SK-N-SH treated with all-trans-retinoic acid at 6 μM for 48 hours (cell line): ENCODE measurements around the gene HEPACAM2.

Experiments used
- ATAC-seq: fragments of 200-7000 bp; cut with Tn5 transposase; 3 replicates; pipeline ENCODE4 v1.9.1; 2020; ENCODE audit warnings: mild to moderate bottlenecking, moderate library complexity
- ARNTL ChIP-seq: fragments of 450-650 bp; formaldehyde crosslinking; IDR thresholded peaks from 2 replicates; pipeline ENCODE4 v1.5.0; 2020; ENCODE audit warnings: low read depth, mild to moderate bottlenecking, moderate library complexity, borderline replicate concordance
- BACH2 ChIP-seq: fragments of 250-450 bp; sonication (Bioruptor Pico); IDR thresholded peaks from 2 replicates; pipeline ENCODE4 v1.9.0; 2021; ENCODE audit warnings: mild to moderate bottlenecking, borderline replicate concordance
- CREB5 ChIP-seq: fragments of 250-450 bp; sonication (Bioruptor Pico); IDR thresholded peaks from 2 replicates; pipeline ENCODE4 v1.5.1; 2020; ENCODE audit warnings: low read depth, mild to moderate bottlenecking, moderate library complexity
- CSDC2 ChIP-seq: fragments of 250-450 bp; sonication (Bioruptor Pico); IDR thresholded peaks from 2 replicates; pipeline ENCODE4 v1.5.0; 2020; ENCODE audit warnings: mild to moderate bottlenecking, moderate library complexity
- CSRNP3 ChIP-seq: fragments of 250-450 bp; sonication (Bioruptor Pico); IDR thresholded peaks from 2 replicates; pipeline ENCODE4 v1.5.1; 2021; ENCODE audit warnings: mild to moderate bottlenecking, moderate library complexity
- ESRRG ChIP-seq: fragments of 250-450 bp; sonication (Bioruptor Pico); IDR thresholded peaks from 2 replicates; pipeline ENCODE4 v1.6.1; 2021; ENCODE audit warnings: mild to moderate bottlenecking
- GLIS3 ChIP-seq: fragments of 250-450 bp; sonication (Bioruptor Pico); IDR thresholded peaks from 2 replicates; pipeline ENCODE4 v1.5.0; 2020; ENCODE audit warnings: mild to moderate bottlenecking, moderate library complexity
- ISL1 ChIP-seq: fragments of 250-450 bp; sonication (Bioruptor Pico); IDR thresholded peaks from 2 replicates; pipeline ENCODE4 v2.1.2; 2022; ENCODE audit warnings: mild to moderate bottlenecking, moderate library complexity
- OSR1 ChIP-seq: fragments of 250-450 bp; sonication (Bioruptor Pico); IDR thresholded peaks from 2 replicates; pipeline ENCODE4 v1.8.0; 2022; ENCODE audit warnings: moderate library complexity, mild to moderate bottlenecking, inconsistent platforms
- PATZ1 ChIP-seq: fragments of 250-450 bp; sonication (Bioruptor Pico); IDR thresholded peaks from 2 replicates; pipeline ENCODE4 v1.8.0; 2020; ENCODE audit warnings: mild to moderate bottlenecking, moderate library complexity, borderline replicate concordance
- POU6F1 ChIP-seq: fragments of 250-450 bp; sonication (Bioruptor Pico); IDR thresholded peaks from 2 replicates; pipeline ENCODE4 v1.8.0; 2021; ENCODE audit warnings: low read depth, mild to moderate bottlenecking, moderate library complexity, borderline replicate concordance
- PPARA ChIP-seq: fragments of 250-450 bp; sonication (Bioruptor Pico); IDR thresholded peaks from 2 replicates; pipeline ENCODE4 v1.5.0; 2020; ENCODE audit warnings: mild to moderate bottlenecking, borderline replicate concordance
- TCF4 ChIP-seq: fragments of 250-450 bp; sonication (Bioruptor Pico); IDR thresholded peaks from 2 replicates; pipeline ENCODE4 v1.8.0; 2021; ENCODE audit warnings: mild to moderate bottlenecking, moderate library complexity, borderline replicate concordance
- TOX ChIP-seq: fragments of 250-450 bp; sonication (Bioruptor Pico); IDR thresholded peaks from 2 replicates; pipeline ENCODE4 v1.8.0; 2021; ENCODE audit warnings: mild to moderate bottlenecking, moderate library complexity, borderline replicate concordance
- ZC3H10 ChIP-seq: fragments of 250-450 bp; sonication (Bioruptor Pico); IDR thresholded peaks from 2 replicates; pipeline ENCODE4 v1.5.1; 2021; ENCODE audit warnings: mild to moderate bottlenecking, moderate library complexity
- ZFP30 ChIP-seq: fragments of 450-650 bp; formaldehyde crosslinking; IDR thresholded peaks from 2 replicates; pipeline ENCODE4 v1.5.0; 2022; ENCODE audit warnings: mild to moderate bottlenecking, moderate library complexity
- ZNF70 ChIP-seq: fragments of 450-650 bp; formaldehyde crosslinking; IDR thresholded peaks from 2 replicates; pipeline ENCODE4 v1.5.0; 2020; ENCODE audit warnings: mild to moderate bottlenecking, moderate library complexity
- ZNF8 ChIP-seq: fragments of 450-650 bp; formaldehyde crosslinking; IDR thresholded peaks from 2 replicates; pipeline ENCODE4 v1.5.0; 2020; ENCODE audit warnings: mild to moderate bottlenecking, moderate library complexity

The HEPACAM2 gene

GRCh38 chr7:93188870-93189634, 37.2 kb downstream of the HEPACAM2 start (continued):
- no peak for TF ChIP-seq POU6F1 (CRISPR knock-in tag)

GRCh38 chr7:93185303-93186027, 40.8 kb downstream of the HEPACAM2 start:
- no peak for ATAC-seq
- no peak for TF ChIP-seq CREB5 (CRISPR knock-in tag)
- TF ChIP-seq ZNF70 (CRISPR knock-in tag) = no peak
- TF ChIP-seq PATZ1 = no peak
- TF ChIP-seq GLIS3 (CRISPR knock-in tag) = no peak
- no peak for TF ChIP-seq ARNTL (CRISPR knock-in tag)
- TF ChIP-seq BACH2 (CRISPR knock-in tag) = no peak
- TF ChIP-seq POU6F1 (CRISPR knock-in tag) = no peak
- no peak for TF ChIP-seq TCF4 (CRISPR knock-in tag)
- no peak for TF ChIP-seq TOX (CRISPR knock-in tag)
- TF ChIP-seq ZNF8 (CRISPR knock-in tag) = no peak
- TF ChIP-seq ESRRG (CRISPR knock-in tag) = no peak
- no peak for TF ChIP-seq ISL1 (CRISPR knock-in tag)

- ATAC-seq = no peak
- TF ChIP-seq ZNF8 (CRISPR knock-in tag) (no peak), ESRRG (CRISPR knock-in tag) (no peak), CSRNP3 (CRISPR knock-in tag) (no peak), ZC3H10 (no peak), ISL1 (CRISPR knock-in tag) (no peak), ZFP30 (CRISPR knock-in tag) (no peak), ARNTL (CRISPR knock-in tag) (no peak), CSDC2 (no peak)
Measured at GRCh38 chr7:93179173-93179572, 47.1 kb downstream of the HEPACAM2 start.

- TF ChIP-seq TCF4 (CRISPR knock-in tag) = no peak
- no peak for TF ChIP-seq ISL1 (CRISPR knock-in tag)
- no peak for TF ChIP-seq PPARA (CRISPR knock-in tag)
- TF ChIP-seq OSR1 (CRISPR knock-in tag) = no peak
- no peak for TF ChIP-seq CSRNP3 (CRISPR knock-in tag)
- TF ChIP-seq GLIS3 (CRISPR knock-in tag) = no peak
- no peak for TF ChIP-seq ZFP30 (CRISPR knock-in tag)
- TF ChIP-seq ARNTL (CRISPR knock-in tag) = no peak
- no peak for TF ChIP-seq TOX (CRISPR knock-in tag)
- ATAC-seq = peak; percentile 73
Measured at GRCh38 chr7:93178213-93178612, 48.1 kb downstream of the HEPACAM2 start.
